H1 (cell line): Measurements from ENCODE around the gene UCN3. TPM values are rescaled to one million over a fixed set of nuclear protein-coding genes. Genes with fewer than 3 reads are reported as not detected.

Experiments used
- CTCF ChIA-PET: fragments of 300-600 bp; sonication (Branson Sonifier 250); formaldehyde crosslinking; loops from one replicate; lab custom pipeline; 2021; ENCODE audit not compliant: partially characterized antibody; lab: Charles Lee
- POLR2A ChIA-PET: fragments of 300-600 bp; sonication (Branson Sonifier 250); formaldehyde crosslinking; loops from one replicate; lab custom pipeline; 2021; ENCODE audit warnings: inconsistent platforms; ENCODE audit not compliant: partially characterized antibody; lab: Charles Lee
- DNase-seq, 2 experiments: peaks; one replicate each; pipeline versions ENCODE4 v3.0.0 to v3.0.0-alpha.2; 2010 to 2022; ENCODE audit warnings: low spot score in 2 of 2, low read depth in 1 of 2, mixed read lengths in 1 of 2
- FAIRE-seq: peaks from 2 replicates; lab custom pipeline; 2011; peaks lifted over from hg19 to GRCh38; lab: Jason Lieb, UNC
- H2AFZ ChIP-seq: 2 replicates; pipeline ENCODE4 v1.8.1; 2012; ENCODE audit warnings: low read length, inconsistent platforms
- H2AK5ac ChIP-seq: 2 replicates; pipeline ENCODE4 v1.6.1; 2013; ENCODE audit warnings: low read depth, low read length
- H2BK120ac ChIP-seq: replicated peaks from 2 replicates; pipeline ENCODE3; 2013; ENCODE audit warnings: low read depth, low read length, inconsistent platforms
- H2BK12ac ChIP-seq: 2 replicates; pipeline ENCODE4 v1.6.1; 2013; ENCODE audit warnings: low read depth, low read length
- H2BK15ac ChIP-seq: 2 replicates; pipeline ENCODE4 v1.6.1; 2013; ENCODE audit warnings: low read length
- H2BK20ac ChIP-seq: 2 replicates; pipeline ENCODE4 v1.6.1; 2013; ENCODE audit warnings: low read length
- H2BK5ac ChIP-seq: 2 replicates; pipeline ENCODE4 v1.6.1; 2013; ENCODE audit warnings: low read depth, low read length
- H3K14ac ChIP-seq: 2 replicates; pipeline ENCODE4 v1.6.1; 2013; ENCODE audit warnings: inconsistent platforms; ENCODE audit not compliant: insufficient read length
- H3K18ac ChIP-seq: 2 replicates; pipeline ENCODE4 v1.6.1; 2013; ENCODE audit warnings: low read length; ENCODE audit errors: extremely low read depth
- H3K23ac ChIP-seq: 2 replicates; pipeline ENCODE4 v1.6.1; 2013; ENCODE audit warnings: inconsistent platforms; ENCODE audit not compliant: insufficient read length
- H3K23me2 ChIP-seq: 2 replicates; pipeline ENCODE4 v1.6.1; 2013; ENCODE audit warnings: low read depth, low read length
- H3K27ac ChIP-seq: 2 replicates; pipeline ENCODE4 v1.6.1; 2011; ENCODE audit warnings: low read depth, low read length, inconsistent platforms
- H3K27me3 ChIP-seq, 4 experiments: replicated peaks in 1 of 4; 1 replicate in 1 of 4; 2 replicates in 3 of 4; pipeline versions ENCODE4 v1.6.1 to v1.8.1; 2011 to 2013; ENCODE audit warnings: low read length in 3 of 4, mild to moderate bottlenecking in 3 of 4, inconsistent platforms in 2 of 4, mixed read lengths in 2 of 4, moderate library complexity in 1 of 4; ENCODE audit not compliant: control insufficient read depth in 3 of 4, insufficient read depth in 3 of 4; ENCODE audit errors: extremely low read depth in 1 of 4
- H3K36me3 ChIP-seq, 4 experiments: 2 replicates each; pipeline versions ENCODE4 v1.6.1 to v1.8.1; 2011 to 2013; ENCODE audit warnings: mild to moderate bottlenecking in 4 of 4, low read length in 3 of 4, moderate library complexity in 2 of 4, control low read depth in 1 of 4, inconsistent platforms in 1 of 4; ENCODE audit not compliant: insufficient read depth in 4 of 4, control insufficient read depth in 2 of 4
- H3K4ac ChIP-seq: replicated peaks from 2 replicates; pipeline ENCODE3; 2013; ENCODE audit warnings: low read length, low read depth, mixed read lengths, inconsistent platforms; ENCODE audit not compliant: insufficient read length
- H3K4me1 ChIP-seq, 4 experiments: replicated peaks in 1 of 4; 1 replicate in 1 of 4; 2 replicates in 3 of 4; pipeline versions ENCODE4 v1.6.1 to v1.8.1; 2011 to 2013; ENCODE audit warnings: low read length in 3 of 4, inconsistent platforms in 2 of 4, mixed read lengths in 1 of 4; ENCODE audit not compliant: insufficient read depth in 4 of 4, control insufficient read depth in 3 of 4
- H3K4me2 ChIP-seq, 2 experiments: 2 replicates each; pipeline versions ENCODE4 v1.6.1 to v1.8.1; 2011 to 2013; ENCODE audit warnings: low read depth in 2 of 2, low read length in 2 of 2, control low read depth in 1 of 2, inconsistent platforms in 1 of 2, mild to moderate bottlenecking in 1 of 2; ENCODE audit not compliant: insufficient read depth in 1 of 2
- H3K4me3 ChIP-seq, 4 experiments: fragments of 200-600, 300-600 bp in 1 of 4; sonication (generic), shearing (Covaris generic), sonication (Bioruptor Twin) in 1 of 4; 2 replicates each; pipeline versions ENCODE4 v1.5.1 to v1.8.1; 2011 to 2016; ENCODE audit warnings: low read length in 4 of 4, low read depth in 3 of 4, control low read depth in 2 of 4, inconsistent platforms in 2 of 4, mild to moderate bottlenecking in 2 of 4, mixed read lengths in 1 of 4, moderate library complexity in 1 of 4; ENCODE audit not compliant: insufficient read depth in 2 of 4; ENCODE audit errors: extremely low read depth in 1 of 4
- H3K56ac ChIP-seq: replicated peaks from 2 replicates; pipeline ENCODE3; 2013; ENCODE audit warnings: low read depth, mild to moderate bottlenecking, mixed read lengths, low read length, inconsistent platforms; ENCODE audit not compliant: insufficient read length
- H3K79me1 ChIP-seq: 2 replicates; pipeline ENCODE4 v1.6.1; 2013; ENCODE audit warnings: low read depth, low read length, control low read depth
- H3K79me2 ChIP-seq, 2 experiments: 2 replicates each; pipeline versions ENCODE4 v1.6.1 to v1.8.1; 2012 to 2013; ENCODE audit warnings: low read length in 2 of 2, mild to moderate bottlenecking in 2 of 2, inconsistent platforms in 1 of 2; ENCODE audit not compliant: insufficient read depth in 2 of 2, control insufficient read depth in 1 of 2
- H3K9ac ChIP-seq, 4 experiments: replicated peaks in 1 of 4; 1 replicate in 1 of 4; 2 replicates in 3 of 4; pipeline versions ENCODE4 v1.6.1 to v1.8.1; 2011 to 2013; ENCODE audit warnings: low read depth in 3 of 4, low read length in 3 of 4, control low read depth in 2 of 4, mild to moderate bottlenecking in 2 of 4, moderate library complexity in 2 of 4, inconsistent platforms in 1 of 4; ENCODE audit errors: extremely low read depth in 1 of 4
- H3K9me3 ChIP-seq, 2 experiments: 2 replicates each; pipeline versions ENCODE4 v1.6.1 to v1.8.1; 2012 to 2013; ENCODE audit warnings: mild to moderate bottlenecking in 2 of 2, moderate library complexity in 2 of 2, control low read depth in 1 of 2, inconsistent platforms in 1 of 2, low read depth in 1 of 2, low read length in 1 of 2, mixed read lengths in 1 of 2; ENCODE audit not compliant: insufficient read depth in 2 of 2
- H4K20me1 ChIP-seq, 2 experiments: replicated peaks in 1 of 2; 2 replicates each; pipeline versions ENCODE3 to v1.8.1; 2011 to 2013; ENCODE audit warnings: inconsistent platforms in 2 of 2, low read length in 2 of 2, mild to moderate bottlenecking in 1 of 2; ENCODE audit not compliant: insufficient read depth in 2 of 2, control insufficient read depth in 1 of 2
- H4K5ac ChIP-seq: 2 replicates; pipeline ENCODE4 v1.6.1; 2013; ENCODE audit warnings: low read length, low read depth, mixed read lengths, inconsistent platforms; ENCODE audit not compliant: insufficient read length
- H4K8ac ChIP-seq: 2 replicates; pipeline ENCODE4 v1.8.0; 2013; ENCODE audit warnings: mild to moderate bottlenecking, moderate library complexity, low read length, inconsistent platforms; ENCODE audit not compliant: insufficient read depth; ENCODE audit errors: extremely low read depth
- H4K91ac ChIP-seq: replicated peaks from 2 replicates; pipeline ENCODE3; 2013; ENCODE audit warnings: low read length, mixed read lengths, inconsistent platforms; ENCODE audit not compliant: insufficient read length
- BCL11A ChIP-seq, 2 experiments: IDR thresholded peaks; one replicate each; pipeline ENCODE4 v1.6.1; 2011; ENCODE audit warnings: low read depth in 2 of 2, low read length in 2 of 2, mild to moderate bottlenecking in 2 of 2
- KDM4A ChIP-seq: IDR thresholded peaks from one replicate; pipeline ENCODE4 v1.7.1; 2012; ENCODE audit warnings: low read depth, mild to moderate bottlenecking, moderate library complexity, low read length, inconsistent platforms; ENCODE audit not compliant: severe bottlenecking
- MAX ChIP-seq: IDR thresholded peaks from 2 replicates; pipeline ENCODE4 v1.6.1; 2012; ENCODE audit warnings: inconsistent platforms
- POLR2A ChIP-seq, 2 experiments: IDR thresholded peaks; 1 replicate in 1 of 2; 2 replicates in 1 of 2; pipeline ENCODE4 v1.6.1; 2011; ENCODE audit warnings: low read depth in 2 of 2, low read length in 2 of 2, mild to moderate bottlenecking in 2 of 2; ENCODE audit errors: control extremely low read depth in 1 of 2
- RBBP5 ChIP-seq: IDR thresholded peaks from 2 replicates; pipeline ENCODE4 v1.7.1; 2012; ENCODE audit warnings: low read depth, mild to moderate bottlenecking, inconsistent platforms, low read length, moderate library complexity, borderline replicate concordance
- SP1 ChIP-seq: IDR thresholded peaks from 2 replicates; pipeline ENCODE4 v1.6.1; 2011; ENCODE audit warnings: low read depth, low read length
- SP2 ChIP-seq: IDR thresholded peaks from 2 replicates; pipeline ENCODE4 v1.6.1; 2012; ENCODE audit warnings: mild to moderate bottlenecking, low read length, inconsistent platforms
- TAF1 ChIP-seq: IDR thresholded peaks from 2 replicates; pipeline ENCODE4 v1.6.1; 2011; ENCODE audit warnings: mild to moderate bottlenecking, low read depth, low read length
- TAF7 ChIP-seq: optimal IDR thresholded peaks from 2 replicates; pipeline ENCODE3; 2011; ENCODE audit warnings: low read depth, mild to moderate bottlenecking, inconsistent platforms, low read length, moderate library complexity, borderline replicate concordance
- USF2 ChIP-seq: IDR thresholded peaks from 2 replicates; pipeline ENCODE4 v1.6.1; 2011; ENCODE audit warnings: low read length, improper control_type of control experiment
- YY1 ChIP-seq: IDR thresholded peaks from 2 replicates; pipeline ENCODE4 v1.6.1; 2011; ENCODE audit warnings: low read depth, mild to moderate bottlenecking, low read length
- WGBS, 2 experiments: shearing (Covaris generic) in 1 of 2; methylation state at CpG; one replicate each; pipeline versions ENCODE4 v1.1.6 to v1.1.7; 2013 to 2015; ENCODE audit warnings: low lambda C conversion rate in 2 of 2, mixed read lengths in 2 of 2, inconsistent platforms in 1 of 2, low coverage in 1 of 2, missing lambda C conversion rate in 1 of 2; ENCODE audit not compliant: insufficient replicate concordance in 2 of 2, insufficient coverage in 1 of 2, insufficient read length in 1 of 2; ENCODE audit errors: extremely low coverage in 1 of 2, missing lambda C conversion rate in 1 of 2; 5-methylcytosine and 5-hydroxymethylcytosine counted together
- polyA plus RNA-seq, 7 experiments: library from polyadenylated mRNA; depleted of rRNA in 3 of 7; stranded (reverse) in 5 of 7; unstranded in 2 of 7; fragments of >200 nt in 5 of 7; fragments of 200-250 nt in 2 of 7; gene quantifications; 1 replicate in 5 of 7; 2 replicates in 1 of 7; 4 replicates in 1 of 7; pipeline versions ENCODE4 v1.2.1 to v1.2.3, GENCODE V29; 2011 to 2013; ENCODE audit warnings: missing spikeins in 2 of 7, mixed read lengths in 2 of 7
- total RNA-seq: library from RNA; stranded (reverse); fragmentation: NEBNext Ultra II Directional; extraction: Animal tissue kit (Norgen Biotek cat#: 25700); gene quantifications from 2 replicates; pipeline ENCODE4 v1.2.1, GENCODE V29; 2021

Gene UCN3
- total and polyA plus RNA-seq, 2 of the 8 experiments (the other 6 are each of a cell fraction or from before 2014, with no cell fraction given), result not detected

GRCh38 chr10:5412277-5412941 lies 47.6 kb downstream of the UCN3 start, which contains the start of gene NET1:
TSS of gene NET1 (plus strand) at chr10:5412557. CDS start at chr10:5412693, 136 bp downstream.
- Histone ChIP-seq H3K18ac (peak within 1 kb of the TSS; percentile 82; the same call in 1 of the 2 replicates), H4K5ac (peak within 1 kb of the TSS; percentile 48), H3K36me3 (no peaks in the 10 kb centered on the region), H3K4me1 (peaks cover 4 to 14% (median 7%) of the 10 kb centered on the region in 4 experiments), H2BK120ac (no peak within 1 kb of the TSS), H3K23me2 (peaks cover 4% of the 10 kb centered on the region), H3K4me3 (peak within 1 kb of the TSS; percentile 63 to 97 (median 74)), H4K20me1 (peaks cover 3 to 5% of the 10 kb centered on the region in 2 experiments), H2BK15ac (no peak within 1 kb of the TSS), H3K79me2 (peaks cover 21 to 45% of the 10 kb centered on the region in 2 experiments), H3K9ac (peak within 1 kb of the TSS; percentile 64 to 91 (median 79); a peak in 6 of 7 replicates), H3K23ac (no peak within 1 kb of the TSS), H2BK20ac (no peak within 1 kb of the TSS), H2BK12ac (no peak within 1 kb of the TSS), H2BK5ac (peak within 1 kb of the TSS; percentile 78; the same call in 1 of the 2 replicates), H3K27me3 (no peaks in the 10 kb centered on the region), H3K56ac (peak within 1 kb of the TSS; percentile 37), H4K8ac (peak within 1 kb of the TSS; percentile 78), H3K4me2 (peak within 1 kb of the TSS; percentile 62 to 72), H4K91ac (peak within 1 kb of the TSS; percentile 32), H3K14ac (no peak within 1 kb of the TSS), H3K4ac (no peak within 1 kb of the TSS), H2AFZ (peak within 1 kb of the TSS; percentile 89), H3K27ac (peak within 1 kb of the TSS; percentile 76; the same call in 1 of the 2 replicates), H3K79me1 (peaks cover 5% of the 10 kb centered on the region; the same call in 1 of the 2 replicates), H3K9me3 (0 out of 4 replicates have a peak, but pooled peaks cover under 1 to 4% of the 10 kb centered on the region in 2 experiments), H2AK5ac (no peak within 1 kb of the TSS)
- ChIA-PET CTCF (interaction anchor here (1.1 to 1.2 kb wide), 2 partner anchors 11 to 217 kb away, joined by 3 to 5 read pairs; no protein-coding TSS in a partner anchor), POLR2A (interaction anchor here (0.9 to 2.3 kb wide), 2 partner anchors 29 to 35 kb away, joined by 3 to 7 read pairs; no protein-coding TSS in a partner anchor)
- FAIRE-seq, result no peak
- peak; percentile 83 to 95 for DNase-seq
- 0% methylated on average over 16 of the region's 48 CpGs; no CpG with 5 or more reads in 1 of the 2 experiments for WGBS, 2 experiments
- TF ChIP-seq POLR2A (IDR thresholded peaks at IDR 0.05; ENCODE audit: control extremely low read depth in 1 of 2, low read depth in 2 of 2, low read length in 2 of 2) (peak; percentile 43 to 53), MAX (peak; percentile 65), SP1 (peak; percentile 69; the same call in 1 of the 2 replicates), YY1 (peak; percentile 96), RBBP5 (peak; percentile 96; the same call in 1 of the 2 replicates), USF2 (no peak), BCL11A (IDR thresholded peaks at IDR 0.05; ENCODE audit: low read depth in 2 of 2, low read length in 2 of 2) (no peak), SP2 (peak; percentile 45), KDM4A (peak; percentile 76), TAF1 (peak; percentile 50; the same call in 1 of the 2 replicates), TAF7 (peak; percentile 32)
